GM21526 (cell line): ENCODE results near the gene RBMS1.
"Not testable (repeated sequence)": the region's sequence is repeated elsewhere in the genome, so short reads cannot be mapped to it uniquely, and the experiment has no call there.

ENCODE experiments used
- ATAC-seq: cut with Tn5 transposase; IDR thresholded peaks from one replicate; pipeline ENCODE4 v1.9.1; 2021; ENCODE audit warnings: moderate library complexity; ENCODE audit not compliant: unreplicated experiment, low FRiP score

The RBMS1 gene

DNA sequence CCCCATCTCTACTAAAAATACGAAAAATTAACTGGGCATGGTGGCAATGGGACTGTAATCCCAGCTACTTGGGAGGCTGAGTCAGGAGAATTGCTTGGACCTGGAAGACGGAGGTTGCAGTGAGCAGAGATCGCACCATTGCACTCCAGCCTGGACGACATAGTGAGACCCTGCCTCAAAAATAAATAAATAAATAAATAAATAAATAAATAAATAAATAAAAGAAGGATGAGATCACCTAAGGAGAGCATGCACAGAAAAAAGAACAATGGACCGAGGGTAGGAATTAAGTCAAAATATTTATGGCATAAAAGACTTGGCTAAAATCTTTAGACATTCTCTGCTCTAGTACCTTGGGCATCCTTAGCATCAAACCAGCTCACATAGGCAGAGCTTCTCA lies 8.9 kb upstream of the RBMS1 start:
- no peak for ATAC-seq

DNA sequence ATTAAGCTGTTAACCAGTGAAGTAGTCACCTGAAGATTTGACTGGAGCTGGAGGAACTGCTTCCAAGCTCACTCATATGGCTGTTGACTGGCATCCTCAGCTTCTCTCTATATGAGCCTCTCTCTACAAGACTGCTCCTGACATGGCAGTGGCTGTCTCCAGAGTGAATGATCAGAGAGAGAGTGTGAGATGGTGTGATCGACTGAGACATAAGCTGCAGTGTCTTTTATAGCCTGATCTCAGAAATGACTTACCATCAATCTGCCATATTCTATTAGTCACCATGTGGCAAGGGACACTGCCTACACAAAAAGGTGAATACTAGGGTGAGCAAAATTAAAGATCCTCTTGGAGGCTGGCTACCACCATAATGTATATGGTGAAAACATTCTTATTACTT lies 7.8 kb upstream of the RBMS1 start:
- no peak for ATAC-seq

DNA sequence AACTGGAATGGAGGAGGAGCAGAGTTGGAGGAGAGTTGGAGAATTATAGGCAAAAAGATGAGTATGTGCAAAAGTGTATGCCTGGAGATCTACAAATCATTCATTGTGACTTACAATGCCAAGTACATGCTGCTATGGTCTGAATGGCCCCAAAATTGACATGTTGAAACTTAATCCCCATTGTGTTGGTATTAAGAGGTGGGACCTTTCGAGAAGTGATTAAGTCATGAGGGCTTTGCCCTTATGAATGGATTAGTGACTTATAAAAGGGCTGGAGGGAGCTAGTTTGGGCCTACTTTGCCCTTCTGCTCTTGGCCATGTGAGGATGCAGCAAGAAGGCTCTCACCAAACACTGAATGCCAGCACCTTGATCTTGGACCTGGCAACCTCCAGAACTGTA lies 6.3 kb upstream of the RBMS1 start:
- no peak for ATAC-seq

GRCh38 chr2:160498137-160498536 lies 4.5 kb upstream of the RBMS1 start:
- ATAC-seq, result no peak

- ATAC-seq, result no peak
Measured at GRCh38 chr2:160494201-160494644, 616 bp upstream of the RBMS1 start.

DNA sequence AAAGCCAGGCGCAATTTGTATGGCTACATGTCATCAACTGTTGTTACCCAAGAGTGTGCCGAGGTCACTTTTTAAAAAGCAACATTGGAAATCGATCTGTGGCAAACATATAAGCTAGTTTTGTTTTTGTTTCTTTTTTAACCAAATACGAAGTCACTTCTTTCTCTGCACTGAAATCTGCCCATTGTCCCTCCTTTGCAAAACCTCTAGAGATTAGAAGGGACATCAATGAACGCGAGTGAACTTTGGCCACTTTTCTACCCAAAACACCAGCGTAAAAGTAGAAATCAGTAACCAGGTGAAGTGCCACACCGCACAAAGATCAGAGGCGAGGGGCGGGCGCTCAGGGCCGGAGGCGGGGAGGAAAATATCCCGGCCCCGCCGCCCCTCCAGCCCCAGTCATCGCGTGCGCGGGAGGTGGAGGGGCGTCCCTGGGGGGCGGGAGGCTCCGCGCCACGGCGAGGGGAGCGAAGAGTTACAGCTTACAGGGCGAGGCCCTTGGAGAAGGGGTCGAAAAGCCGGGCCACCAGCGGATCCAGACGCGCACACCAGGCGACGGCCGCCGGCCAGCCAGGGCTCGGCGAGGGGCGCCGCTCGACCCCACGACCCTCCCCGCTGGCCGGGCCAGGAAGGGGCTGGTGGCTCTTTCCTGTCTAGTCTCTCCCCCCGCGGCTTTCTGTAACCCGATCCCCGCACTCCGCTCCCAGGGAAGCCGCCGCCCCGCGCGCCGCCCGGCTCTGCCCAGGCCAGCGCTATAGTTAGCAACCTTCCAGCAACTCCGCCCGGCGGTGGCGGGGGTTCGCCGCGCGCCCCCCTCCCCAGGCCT lies 993 bp downstream of the RBMS1 start:
- no peak for ATAC-seq

- ATAC-seq, result no peak
Measured at GRCh38 chr2:160491911-160492371, 1.7 kb downstream of the RBMS1 start.

DNA sequence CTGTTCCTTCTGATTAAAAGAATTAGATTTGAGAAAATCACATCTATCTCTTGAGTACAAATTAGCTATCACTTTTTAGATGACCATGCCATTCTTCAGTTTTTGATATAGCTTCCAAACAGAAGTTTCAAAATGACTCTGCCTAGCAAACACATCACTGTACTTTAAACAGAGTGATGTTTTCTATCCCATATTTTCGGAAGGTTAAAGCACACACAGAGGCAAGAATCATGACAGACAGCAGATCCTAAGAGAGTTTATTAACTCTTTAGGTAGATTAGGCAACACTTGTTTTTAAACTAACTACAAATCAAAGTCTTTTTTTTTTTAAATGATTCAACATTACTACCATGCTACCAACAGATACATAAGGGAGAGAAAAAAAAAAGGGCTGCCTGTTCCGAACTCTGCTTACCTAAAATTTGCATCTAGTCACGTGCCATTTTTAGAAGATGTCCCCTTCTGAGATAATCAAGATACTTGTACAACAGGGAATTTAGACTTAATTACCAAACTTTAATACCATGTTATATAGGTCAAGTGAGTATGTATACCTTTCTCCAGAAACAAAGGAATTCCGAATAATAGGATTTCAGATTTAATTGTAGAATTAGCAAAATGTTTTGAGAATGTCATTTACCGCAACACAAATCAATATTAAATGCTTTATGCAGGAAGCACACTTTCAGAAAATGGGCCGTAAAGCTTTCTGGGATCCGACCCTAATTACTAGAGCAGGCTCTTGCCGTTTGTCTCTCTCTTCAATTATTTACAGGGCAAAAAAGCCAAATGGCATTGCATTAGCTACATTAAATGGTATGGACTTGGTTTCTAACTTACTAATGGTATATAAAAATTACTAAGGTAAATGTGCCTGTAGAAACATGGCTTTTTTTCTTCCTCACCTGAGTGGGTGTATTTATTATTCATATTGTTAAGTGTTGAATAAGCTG lies 2.6 kb downstream of the RBMS1 start:
- ATAC-seq, result no peak

DNA sequence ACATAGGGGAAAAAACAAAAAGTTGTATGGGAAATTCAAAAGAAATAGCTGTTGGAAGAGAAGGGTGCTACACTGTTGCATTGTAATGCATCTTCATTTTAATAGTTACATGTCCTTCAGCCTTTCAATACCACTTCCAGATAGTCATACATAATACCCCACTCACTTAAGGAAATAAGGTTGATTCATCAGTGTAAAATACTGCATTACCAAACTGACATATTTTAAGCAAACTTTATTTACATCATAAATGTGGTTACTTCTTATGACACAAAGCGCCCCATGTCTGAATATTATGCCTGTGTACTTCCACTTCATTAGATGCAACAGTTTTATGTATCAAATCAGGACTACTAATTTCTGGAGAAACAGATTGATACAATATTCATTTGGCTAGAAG lies 4.5 kb downstream of the RBMS1 start:
- ATAC-seq, result no peak

DNA sequence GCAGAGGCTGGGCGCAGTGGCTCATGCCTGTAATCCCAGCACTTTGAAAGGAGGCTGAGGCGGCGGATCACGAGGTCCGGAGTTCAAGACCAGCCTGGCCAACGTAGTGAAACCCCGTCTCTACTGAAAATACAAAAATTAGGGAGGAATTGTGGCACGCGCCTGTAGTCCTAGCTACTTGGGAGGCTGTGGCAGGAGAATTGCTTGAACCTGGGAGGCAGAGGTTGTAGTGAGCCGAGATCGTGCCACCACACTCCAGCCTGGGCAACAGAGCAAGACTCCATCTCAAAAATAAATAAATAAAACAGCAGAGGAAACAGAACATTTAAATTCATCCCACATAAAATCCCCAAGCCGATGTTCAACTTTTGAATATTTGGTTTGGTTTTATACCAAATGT lies 5.3 kb downstream of the RBMS1 start:
- ATAC-seq, result not testable (repeated sequence)

DNA sequence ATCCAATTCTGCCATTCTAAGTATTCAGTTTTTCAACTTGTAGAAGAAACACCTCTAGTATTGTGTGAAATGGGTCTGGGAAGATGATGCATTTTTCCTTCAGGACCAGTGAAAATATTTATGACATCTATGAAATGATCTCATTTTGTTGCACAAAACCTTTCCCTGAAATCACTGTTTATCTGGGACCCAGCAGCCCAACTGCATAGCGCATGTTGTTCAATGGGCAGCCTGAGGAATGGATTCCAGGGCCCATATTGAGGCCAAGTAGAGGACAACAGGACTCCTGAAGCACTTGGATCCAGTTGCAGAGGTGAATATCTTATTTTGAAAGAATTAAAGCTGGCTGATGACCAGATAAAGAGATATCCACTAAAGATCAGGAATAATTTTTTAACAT lies 7.3 kb downstream of the RBMS1 start:
- no peak for ATAC-seq

- ATAC-seq, result no peak
Measured at GRCh38 chr2:160484859-160485520, 8.6 kb downstream of the RBMS1 start.

DNA sequence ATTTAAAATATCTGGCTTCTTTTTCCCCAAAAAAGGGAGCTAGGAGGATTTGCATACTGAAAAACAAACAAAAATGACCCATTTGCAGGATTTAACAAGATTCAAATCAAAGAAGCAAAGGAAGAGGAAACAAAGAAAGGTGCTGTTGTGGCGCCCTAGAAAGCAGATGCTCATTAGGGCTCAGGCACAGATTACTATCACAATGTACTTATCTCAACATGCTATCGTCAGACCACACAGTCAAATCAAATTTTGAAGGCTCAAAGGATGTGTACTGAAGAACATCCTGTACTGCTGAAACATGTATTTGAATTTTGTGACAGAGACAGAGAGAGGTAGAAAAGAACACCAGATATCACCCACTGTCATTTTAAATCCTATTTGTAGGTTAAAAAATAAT lies 10.9 kb downstream of the RBMS1 start:
- ATAC-seq, result no peak

DNA sequence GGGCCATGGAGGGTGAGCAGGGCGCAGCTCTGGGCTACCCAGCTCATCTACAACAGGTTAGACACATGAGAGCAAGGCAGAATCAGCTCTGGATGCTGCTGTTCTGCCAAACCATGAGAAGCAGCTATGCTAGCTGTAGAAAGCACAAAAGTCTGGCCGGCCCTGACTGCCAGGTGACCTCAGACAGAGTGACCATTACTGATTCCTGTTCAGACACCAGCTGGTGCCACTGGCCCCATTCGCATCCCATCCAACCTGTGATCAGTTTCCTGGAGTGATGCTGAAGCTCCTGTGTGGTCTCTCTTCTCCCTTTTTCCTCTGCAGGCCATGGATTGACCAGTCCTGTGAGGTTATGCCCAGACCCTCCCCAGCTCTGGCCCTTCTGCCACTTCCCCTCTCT lies 14.3 kb downstream of the RBMS1 start:
- no peak for ATAC-seq

- no peak for ATAC-seq
Measured at GRCh38 chr2:160478660-160479059, 14.9 kb downstream of the RBMS1 start.

DNA sequence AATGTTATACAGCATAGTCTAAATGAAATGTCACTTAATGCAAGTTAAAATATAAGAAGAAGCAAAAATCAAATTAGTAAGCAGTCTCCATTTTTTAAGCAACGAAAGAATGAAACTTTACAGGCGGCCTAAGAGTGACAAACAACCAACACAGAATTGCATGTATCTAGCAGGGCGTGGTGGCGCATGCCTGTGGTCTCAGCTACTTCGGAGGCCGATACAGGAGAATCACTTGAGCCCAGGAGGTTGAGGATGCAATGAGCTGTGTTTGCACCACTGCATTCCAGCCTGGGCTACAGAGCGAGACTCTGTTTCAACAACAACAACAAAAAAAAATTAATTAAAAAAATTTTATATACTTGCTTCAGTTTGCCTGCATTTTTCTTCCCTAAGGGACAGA lies 16.6 kb downstream of the RBMS1 start:
- no peak for ATAC-seq

- ATAC-seq, result no peak
Measured at GRCh38 chr2:160474891-160475787, 18.5 kb downstream of the RBMS1 start.

DNA sequence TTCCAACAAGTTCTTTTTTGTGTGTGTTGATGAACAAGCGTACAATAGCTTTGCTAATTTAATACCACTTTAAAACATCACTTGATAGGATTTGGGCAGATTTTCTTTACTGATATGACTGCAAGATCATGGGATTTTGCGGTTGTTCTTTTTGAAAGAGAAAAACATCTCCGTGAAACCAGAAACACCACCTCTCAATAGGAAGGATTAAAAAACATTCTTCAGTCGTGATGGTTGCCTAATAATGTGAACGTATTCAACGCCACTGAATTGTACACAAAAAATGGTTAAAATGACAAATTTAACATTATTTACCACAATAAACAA lies 19.3 kb downstream of the RBMS1 start:
- ATAC-seq, result no peak

- ATAC-seq, result no peak
Measured at GRCh38 chr2:160473468-160474318, 19.9 kb downstream of the RBMS1 start.
